COLO668 (cell line): ENCODE data around the gene SLC12A7.
"Not testable (repeated sequence)": the region's sequence is repeated elsewhere in the genome, so short reads cannot be mapped to it uniquely, and the experiment has no call there.

Experiments
- DNase-seq: peaks from one replicate; lab custom pipeline; 2025; ENCODE audit not compliant: unreplicated experiment; lab: John Stamatoyannopoulos, UW

SLC12A7 gene

GRCh38 chr5:1065891-1066650 lies 45.8 kb downstream of the SLC12A7 start:
- DNase-seq, result no peak

- DNase-seq, result no peak
Observed at GRCh38 chr5:1065143-1065750, 46.6 kb downstream of the SLC12A7 start.

GRCh38 chr5:1064383-1065142 lies 47.3 kb downstream of the SLC12A7 start:
- DNase-seq, result no peak

DNA sequence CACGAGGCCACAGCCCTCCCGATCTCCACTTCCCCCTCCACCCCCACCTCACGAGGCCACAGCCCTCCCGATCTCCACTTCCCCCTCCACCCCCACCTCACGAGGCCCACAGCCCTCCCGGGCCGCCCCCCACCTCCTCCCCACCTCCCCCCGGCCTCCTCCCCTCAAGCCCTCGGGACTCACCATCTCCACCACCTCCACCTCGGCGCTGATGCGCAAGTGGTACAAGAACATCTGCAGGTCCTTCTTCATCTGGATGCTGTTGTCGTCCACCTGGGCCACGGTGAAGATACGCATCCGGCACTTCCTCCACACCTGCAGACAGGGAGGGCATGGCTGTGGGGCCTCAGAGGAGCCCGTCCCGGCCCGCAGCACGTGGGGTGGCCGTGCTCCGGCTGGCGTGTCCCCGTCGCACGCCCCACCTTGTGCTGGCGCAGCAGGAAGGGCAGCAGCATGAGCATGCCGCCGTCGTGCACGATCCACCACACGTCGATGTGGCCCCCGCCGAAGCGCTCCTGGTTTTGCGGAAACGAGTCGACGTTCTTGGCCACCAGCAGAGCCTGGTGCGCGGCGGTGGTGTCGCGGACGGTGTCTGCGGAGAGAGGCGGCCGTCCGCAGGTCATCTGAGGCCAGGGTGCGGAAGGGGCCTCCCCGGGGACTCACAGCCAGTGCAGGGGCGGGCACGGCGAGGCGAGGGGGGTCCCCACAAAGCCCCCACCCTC lies 48.0 kb downstream of the SLC12A7 start:
- DNase-seq, result no peak

DNA sequence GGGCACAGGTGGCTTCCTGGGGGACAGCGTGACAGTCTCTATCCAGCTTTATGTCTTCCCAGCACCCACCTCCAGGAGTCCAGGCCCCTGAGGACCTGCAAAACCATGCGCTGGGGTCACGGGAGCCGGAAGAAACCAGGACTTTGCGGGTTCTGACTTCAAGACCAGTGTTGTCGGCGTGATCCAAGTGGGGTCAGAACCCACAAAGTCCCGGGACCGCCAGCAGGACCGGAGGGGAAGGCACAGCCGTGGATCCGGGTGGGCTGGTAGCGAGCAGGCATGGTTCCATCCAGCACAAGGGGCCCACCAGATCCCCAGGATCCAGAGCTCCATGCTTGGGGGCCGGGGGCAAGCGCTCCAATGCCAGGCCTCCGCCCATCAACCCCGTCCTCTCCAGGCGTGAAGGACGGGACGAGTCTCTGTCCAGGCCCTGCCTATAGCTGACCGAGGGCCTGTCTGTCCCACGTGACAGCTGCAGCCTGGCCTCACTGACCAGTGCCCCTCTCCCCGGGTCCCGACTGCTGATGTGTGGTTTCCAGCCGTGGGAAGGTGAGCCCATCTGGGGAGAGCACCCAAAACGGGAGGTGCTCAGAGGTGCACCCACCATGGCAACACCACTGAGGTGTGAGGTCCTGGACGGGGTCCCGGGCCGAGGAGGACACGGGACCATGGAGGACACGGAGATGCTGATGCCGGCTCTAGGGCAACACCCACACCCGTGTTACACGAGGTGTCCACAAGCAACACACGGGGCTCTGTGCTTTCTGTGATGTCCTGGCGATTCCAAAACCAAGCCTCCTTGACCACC lies 48.9 kb downstream of the SLC12A7 start:
- no peak for DNase-seq

GRCh38 chr5:1061916-1062315 lies 49.9 kb downstream of the SLC12A7 start:
- no peak for DNase-seq

GRCh38 chr5:1061292-1061691 lies 50.6 kb downstream of the SLC12A7 start:
- not testable (repeated sequence) for DNase-seq

- no peak for DNase-seq
Observed at GRCh38 chr5:1060535-1060981, 51.3 kb downstream of the SLC12A7 start.

GRCh38 chr5:1059884-1060263 lies 52.0 kb downstream of the SLC12A7 start:
- DNase-seq, result no peak

- DNase-seq, result no peak
Observed at GRCh38 chr5:1058988-1059883, 52.6 kb downstream of the SLC12A7 start.

- DNase-seq, result no peak
Observed at GRCh38 chr5:1058083-1058945, 53.5 kb downstream of the SLC12A7 start.

- no peak for DNase-seq
Observed at GRCh38 chr5:1057485-1058082, 54.3 kb downstream of the SLC12A7 start.

DNA sequence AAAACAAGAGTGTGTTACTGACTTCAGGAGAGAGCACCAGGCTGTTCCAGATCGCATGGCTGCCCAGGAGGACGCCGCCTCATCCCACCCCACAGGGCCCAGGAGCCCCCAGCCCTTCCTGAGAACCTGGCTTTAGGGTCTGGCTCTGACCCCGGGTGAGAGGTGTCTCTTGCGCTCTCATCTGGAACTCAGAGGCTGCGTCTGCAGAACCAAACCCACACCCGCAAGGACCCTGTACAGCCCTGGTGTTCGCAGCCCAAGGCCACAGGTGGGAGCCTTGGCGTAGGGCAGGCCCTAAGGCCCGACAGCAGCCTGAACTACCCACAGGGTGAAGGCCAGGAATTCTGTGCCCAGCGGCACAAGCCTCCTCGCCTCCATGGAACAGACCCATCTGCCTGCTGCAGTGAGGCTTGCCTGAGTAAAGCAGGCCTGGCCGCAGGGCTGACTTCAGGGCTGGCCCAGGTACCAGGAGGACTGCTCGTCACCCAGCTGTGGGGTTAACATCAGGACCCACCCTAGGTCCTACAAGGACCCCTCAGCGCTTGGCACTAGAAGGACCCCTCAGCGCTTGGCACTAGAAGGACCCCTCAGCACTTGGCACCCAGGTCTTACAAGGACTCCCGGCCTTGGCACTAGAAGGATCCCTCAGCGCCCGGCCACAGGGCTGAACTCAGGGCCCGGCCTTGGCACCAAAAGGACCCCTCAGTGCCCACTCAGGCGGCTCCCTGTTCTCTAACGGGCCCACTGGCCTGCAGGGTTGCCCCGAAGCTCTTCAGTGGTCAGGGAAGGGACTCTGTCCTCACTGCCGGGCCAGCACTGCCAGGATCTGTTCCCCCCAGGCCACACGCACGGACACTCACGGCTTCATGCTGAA lies 55.0 kb downstream of the SLC12A7 start:
- no peak for DNase-seq

DNA sequence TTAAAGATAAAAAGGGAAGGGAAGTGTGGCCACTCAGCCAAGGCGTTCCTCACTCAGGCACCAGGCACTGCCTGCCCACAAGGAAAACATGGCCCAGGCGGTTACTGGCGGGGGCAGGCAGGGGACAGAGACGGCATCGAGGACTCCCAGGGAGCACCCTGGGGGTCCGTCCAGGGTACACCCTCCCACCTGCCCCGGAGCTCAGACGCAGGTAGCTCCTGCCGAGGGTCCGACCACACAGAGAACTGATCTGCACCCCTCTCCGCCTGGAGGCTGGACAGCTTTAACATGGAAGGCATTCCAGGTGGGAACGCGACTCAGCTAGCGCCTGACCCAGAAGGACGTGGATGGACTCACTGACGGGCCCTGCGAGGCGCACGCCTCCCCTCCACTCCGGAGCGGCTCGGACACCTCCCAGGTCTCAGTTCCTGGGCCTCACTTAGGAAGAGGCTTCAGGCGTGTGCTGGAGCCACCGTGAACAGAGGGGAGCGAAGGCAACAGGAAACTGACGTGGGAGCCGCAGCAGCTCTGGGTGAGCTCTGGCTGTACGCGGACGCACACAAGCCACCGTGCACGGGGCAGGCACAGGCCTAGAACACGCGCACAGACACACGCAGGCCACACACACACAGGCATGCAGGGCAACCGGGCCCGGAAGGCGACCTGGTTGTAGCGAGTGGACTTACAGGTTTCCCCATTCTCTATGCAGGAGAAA lies 55.8 kb downstream of the SLC12A7 start:
- DNase-seq, result no peak

- no peak for DNase-seq
Observed at GRCh38 chr5:1054799-1055775, 56.8 kb downstream of the SLC12A7 start.
